CD4-positive, alpha-beta T cell treated with Interferon gamma for 1 hour (primary cell): Measurements from ENCODE around the gene MRPL9.

Experiments
- DNase-seq: peaks from one replicate; pipeline ENCODE4 v3.0.0-alpha.2; 2020

MRPL9 gene

DNA sequence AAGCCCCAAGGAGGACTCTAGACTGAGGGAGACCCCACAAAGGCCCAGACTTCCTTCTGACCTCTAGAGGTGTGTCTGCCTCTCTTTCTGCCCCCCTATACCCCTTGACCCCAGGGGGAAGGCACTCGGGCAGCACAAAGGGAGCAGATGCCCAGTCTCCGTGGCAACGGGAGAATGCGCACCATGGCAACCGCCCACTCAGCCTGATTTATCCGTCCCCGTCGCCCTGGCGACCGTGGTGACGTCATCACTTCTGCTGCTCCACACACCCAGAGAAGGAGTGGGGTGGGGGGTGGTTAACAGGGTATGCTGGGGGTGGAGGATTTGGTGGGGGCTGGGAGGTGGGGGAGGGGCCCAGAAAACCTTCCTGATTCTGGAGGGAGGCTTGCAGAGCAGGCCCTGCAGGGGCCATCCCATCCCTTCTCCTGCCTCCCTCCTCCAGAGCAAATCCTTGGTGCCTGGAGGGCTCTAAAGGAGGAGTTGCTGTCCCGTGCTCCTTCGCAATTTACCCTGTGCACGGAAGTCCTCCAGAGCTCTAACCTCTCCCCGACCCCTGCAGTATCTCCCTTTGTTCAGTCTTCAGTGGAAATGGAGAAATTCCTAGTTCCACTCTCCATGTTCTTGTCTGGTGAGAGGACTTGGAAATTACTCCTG lies 53.0 kb downstream of the MRPL9 start:
- peak; percentile 27 for DNase-seq
